DMS153 (cell line): ENCODE measurements around the gene TM9SF3.
A peak's percentile ranks its signal among the peaks of the same experiment; 100 is the strongest.
"Not testable (repeated sequence)": the region's sequence is repeated elsewhere in the genome, so short reads cannot be mapped to it uniquely, and the experiment has no call there.

Experiments used
- DNase-seq: peaks from one replicate; lab custom pipeline; 2025; lab: John Stamatoyannopoulos, UW

The TM9SF3 gene

DNA sequence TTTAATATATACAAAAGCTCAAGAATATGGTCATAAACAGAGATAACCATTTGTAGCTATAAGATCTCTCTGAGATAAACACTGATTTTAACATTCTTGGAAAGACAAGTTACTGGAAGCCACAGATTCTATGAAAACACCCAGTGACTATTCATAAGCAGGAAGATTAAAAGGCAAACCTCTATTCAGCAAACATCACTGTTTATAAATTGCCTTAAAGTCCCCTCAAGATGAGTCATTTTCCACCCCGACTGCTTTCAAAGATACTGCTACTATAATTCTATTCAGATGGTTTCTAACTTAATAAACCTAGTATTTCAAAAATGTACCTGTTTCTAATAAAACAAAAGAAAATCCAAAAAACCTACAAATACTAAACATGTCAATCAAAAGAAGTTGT, 21.0 kb downstream of the TM9SF3 start:
- DNase-seq: no peak

DNA sequence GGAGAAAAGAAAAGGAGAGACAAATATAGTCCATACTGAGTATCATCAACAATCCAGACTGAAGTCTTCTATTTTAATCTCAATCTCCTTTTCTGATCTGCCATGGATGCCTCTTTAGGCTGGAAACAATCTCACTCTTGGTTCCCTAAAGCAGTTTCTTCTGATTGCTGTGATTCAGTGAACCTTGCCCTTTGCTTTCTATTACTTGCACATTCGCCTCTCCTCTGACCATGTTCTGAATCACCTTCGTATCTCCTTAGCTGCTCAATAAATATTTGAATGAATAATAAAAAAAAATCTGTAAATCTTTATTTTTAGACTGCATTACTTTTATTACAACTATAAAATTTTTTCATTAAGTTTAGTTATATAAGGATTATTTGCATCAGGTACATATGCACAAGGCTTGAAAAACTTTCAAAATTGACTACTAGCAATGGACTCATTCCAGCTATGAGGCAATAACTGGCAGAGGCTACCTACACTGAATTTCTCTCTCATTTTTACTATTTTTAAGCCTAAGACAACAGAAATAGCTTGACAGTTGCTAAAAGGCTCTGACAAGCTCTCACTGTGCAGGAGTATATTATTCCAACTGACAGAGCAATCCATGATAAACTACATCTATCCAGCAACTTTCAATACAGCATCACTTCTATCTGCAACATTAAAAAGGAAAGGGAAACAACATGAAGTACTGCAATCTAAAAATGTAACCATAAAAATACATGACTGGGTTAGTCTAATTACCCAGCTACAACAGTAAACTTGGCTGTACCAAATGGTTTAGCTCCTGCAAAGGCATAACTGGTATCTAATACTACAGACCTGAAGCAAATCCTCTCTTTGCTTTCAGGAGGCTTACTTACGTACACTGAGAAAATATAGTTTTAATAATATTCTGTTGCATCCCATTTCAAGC, 25.6 kb downstream of the TM9SF3 start:
- DNase-seq: no peak

DNA sequence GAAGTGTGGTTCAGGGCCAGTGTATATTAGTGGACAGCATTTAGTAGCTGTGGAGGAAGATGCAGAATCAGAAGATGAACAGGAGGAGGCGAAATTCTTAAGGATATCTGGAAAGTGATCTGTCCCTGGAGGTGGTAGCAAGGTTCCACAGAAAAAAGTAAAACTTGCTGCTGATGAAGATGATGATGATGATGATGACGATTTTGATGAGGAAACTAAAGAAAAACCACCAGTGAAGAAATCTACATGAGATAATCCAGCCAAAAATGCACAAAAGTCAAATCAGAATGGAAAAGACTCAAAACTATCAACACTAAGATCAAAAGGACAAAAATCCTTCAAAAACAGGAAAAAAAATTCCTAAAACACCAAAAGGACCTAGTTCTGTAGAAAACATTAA, 26.3 kb downstream of the TM9SF3 start:
- no peak for DNase-seq

DNA sequence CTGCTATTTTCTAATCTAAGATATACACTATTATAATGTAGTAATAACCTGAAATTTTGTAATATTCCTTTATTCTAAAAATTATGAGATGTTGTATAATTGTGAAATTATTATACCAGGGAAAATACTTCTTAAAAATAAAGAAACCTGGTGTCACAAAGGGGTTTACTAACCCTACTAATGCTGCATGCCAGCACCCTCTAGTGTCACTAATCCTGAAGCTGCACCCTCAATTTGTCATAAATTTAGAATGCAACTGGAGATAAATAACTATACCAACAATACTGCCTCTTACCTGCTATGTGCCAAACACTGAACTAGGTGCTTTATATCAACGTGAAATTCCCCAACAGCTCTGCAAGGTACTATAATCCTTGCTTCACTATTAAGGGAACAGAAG, 30.8 kb downstream of the TM9SF3 start:
- no peak for DNase-seq

DNA sequence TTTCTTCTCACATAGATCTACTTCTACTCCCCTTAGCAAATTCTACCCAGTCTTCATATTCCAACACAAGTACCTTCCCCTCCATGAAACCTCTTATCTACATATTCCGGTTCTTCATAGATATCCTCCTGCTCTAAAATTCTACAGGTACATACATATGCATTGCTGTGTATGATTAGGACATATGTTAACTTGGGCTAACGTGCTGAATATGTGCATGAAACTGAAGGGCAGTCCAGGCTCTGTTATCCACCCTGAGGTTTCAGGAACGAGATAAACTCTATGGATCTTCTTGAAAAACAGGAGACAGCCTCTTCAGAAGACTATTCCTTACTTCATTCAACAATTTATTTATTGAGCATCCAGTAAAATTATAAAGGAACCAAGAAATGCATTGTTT, 31.5 kb downstream of the TM9SF3 start:
- no peak for DNase-seq

DNA sequence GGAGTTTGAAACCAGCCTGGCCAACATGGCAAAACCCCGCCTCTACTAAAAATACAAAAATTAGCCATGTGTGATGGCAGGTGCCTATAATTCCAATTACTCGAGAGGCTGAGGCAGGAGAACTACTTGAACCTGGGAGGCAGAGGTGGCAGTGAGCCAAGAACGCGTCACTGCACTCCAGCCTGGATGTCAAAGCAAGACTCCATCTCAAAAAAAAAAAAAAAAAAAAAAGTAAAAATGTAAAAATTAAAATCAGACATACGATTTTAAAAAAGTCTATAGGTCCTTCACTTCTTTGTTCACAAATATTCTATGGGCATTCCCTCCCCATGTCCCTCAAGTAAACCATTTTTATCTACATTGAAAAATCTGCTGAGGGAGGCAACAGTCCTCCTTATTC, 38.2 kb downstream of the TM9SF3 start:
- peak; percentile 3 for DNase-seq

DNA sequence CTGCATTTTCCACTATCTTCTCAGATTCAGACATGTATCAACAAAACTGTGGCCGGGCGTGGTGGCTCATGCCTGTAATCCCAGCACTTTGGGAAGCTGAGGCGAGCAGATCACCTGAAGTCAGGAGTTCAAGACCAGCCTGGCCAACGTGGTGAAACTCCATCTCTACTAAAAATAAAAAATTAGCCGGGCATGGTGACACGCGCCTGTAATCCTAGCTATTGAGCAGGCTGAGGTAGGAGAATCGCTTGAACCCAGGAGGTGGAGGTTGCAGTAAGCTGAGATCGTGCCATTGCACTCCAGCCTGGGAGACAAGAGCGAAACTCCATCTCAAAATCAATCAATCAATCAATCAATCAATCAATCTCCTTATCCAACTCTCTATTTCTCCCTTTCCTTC, 41.3 kb downstream of the TM9SF3 start:
- not testable (repeated sequence) for DNase-seq

DNA sequence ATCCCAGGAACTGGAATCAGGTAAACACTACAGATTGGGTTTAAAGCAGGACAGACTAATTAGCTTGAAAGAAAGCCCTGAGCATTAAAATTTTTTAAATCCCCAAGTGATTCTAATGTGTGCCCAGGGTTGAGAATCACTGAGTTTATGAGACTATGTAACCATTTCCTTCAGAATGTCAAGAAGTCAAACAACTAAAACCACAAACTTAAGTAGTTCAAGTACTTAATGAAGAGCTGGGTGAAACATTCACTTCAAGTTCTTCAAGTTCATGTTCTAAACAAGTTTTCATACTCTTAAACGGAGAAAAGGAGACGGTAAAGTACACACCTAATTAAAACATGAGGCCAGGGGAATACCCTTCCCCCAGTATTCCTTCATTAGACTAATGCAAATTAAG, 44.9 kb downstream of the TM9SF3 start:
- DNase-seq: no peak

DNA sequence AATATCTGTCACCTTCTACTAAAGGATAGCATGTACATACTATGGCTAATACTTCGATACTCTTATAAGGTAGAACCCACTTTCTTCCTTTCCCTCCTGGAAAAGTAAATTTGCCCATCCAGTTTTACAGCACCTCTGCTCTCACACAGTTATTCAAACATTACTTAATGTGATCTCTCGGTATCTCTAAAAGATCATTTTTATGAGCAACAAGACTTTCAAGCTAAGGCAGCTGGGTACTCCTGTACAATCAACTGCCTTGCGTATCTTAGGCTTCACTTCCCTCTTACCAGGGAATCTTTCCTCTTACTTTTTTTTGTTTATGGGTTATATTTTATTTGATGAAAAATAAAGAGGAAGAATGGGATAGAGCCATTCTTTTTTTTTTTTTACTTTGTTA, 46.6 kb downstream of the TM9SF3 start:
- DNase-seq: no peak

DNA sequence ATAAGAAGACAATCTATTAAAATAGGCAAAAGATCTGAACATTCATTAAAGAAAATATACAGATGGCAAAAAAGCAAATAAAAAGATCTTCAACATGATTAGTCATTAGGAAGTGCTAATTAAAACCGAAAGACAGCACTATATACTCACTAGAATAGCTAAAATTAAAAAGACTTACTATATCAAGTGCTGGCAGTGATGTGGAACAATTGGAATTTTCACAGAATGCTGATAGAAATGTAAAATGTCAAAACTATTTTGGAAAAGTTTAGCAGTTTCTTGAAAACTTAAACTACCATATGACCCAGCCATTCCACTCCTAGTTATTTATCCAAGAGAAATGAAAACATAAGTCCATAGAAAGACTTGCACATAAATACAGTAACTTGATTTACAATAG, 48.1 kb downstream of the TM9SF3 start:
- no peak for DNase-seq

DNA sequence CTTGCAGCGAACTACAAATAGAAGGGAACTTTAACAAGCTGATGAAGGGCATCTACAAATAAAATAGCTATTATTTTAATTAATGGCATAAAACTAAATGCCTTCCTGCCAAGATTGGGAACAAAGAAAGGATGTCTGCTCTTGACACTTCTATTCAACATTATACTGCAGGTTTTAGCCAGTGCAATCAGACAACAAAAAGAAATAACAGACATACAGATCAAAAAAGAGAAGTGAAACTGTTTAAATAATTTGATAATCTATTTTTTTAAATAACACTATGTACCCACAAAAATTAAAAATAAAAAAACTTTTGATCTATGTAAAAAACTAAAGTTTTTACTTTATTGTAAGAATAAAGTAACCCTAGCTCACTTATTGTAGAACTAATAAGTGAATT, 50.7 kb downstream of the TM9SF3 start:
- no peak for DNase-seq

DNA sequence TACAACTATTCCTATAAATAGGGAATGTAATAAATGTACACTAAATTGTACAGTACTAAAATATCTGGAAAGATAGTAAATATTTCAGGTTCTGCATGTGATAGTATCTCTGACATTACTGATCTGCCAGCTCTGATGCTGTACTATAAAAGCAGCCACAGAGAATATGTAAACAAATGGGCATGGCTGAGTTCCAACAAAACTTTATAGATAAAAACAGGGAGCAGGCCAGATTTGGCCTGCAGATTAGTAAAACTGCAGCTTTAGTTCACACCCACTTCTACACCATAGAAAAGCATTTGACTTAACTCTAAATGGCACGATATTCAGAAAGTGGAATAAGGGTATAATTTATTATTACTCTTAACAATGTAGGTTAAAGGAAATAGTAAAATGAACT, 54.3 kb downstream of the TM9SF3 start:
- DNase-seq: no peak

DNA sequence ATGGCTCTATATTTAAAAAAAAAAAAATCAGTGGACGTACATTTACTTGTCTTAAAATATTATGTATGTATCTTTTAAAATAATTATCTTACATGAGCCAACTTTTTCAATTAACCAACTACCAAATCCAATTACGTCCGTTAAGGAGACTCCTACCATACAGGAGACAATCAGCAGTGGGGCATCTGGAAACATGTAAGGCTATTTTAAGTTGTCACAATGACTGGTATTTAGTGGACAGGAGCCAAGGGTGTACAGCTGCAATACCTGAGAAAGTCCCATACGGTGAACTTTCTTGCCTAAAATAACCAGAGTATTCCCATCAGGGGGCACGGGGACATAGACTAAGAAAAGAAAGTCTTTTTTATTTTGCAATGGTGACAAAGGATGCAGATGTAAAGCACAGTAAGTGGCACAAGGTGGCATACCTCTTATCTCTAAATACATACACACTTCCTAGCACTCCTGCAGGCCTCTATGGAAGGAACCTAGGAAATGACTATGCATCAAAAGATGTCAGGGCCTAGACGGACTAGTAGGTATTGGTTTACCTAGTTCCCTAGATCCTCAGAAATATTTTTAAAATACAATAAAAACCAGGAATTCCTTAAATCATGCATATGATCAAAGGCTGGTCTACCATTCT, 57.1 kb downstream of the TM9SF3 start:
- no peak for DNase-seq

DNA sequence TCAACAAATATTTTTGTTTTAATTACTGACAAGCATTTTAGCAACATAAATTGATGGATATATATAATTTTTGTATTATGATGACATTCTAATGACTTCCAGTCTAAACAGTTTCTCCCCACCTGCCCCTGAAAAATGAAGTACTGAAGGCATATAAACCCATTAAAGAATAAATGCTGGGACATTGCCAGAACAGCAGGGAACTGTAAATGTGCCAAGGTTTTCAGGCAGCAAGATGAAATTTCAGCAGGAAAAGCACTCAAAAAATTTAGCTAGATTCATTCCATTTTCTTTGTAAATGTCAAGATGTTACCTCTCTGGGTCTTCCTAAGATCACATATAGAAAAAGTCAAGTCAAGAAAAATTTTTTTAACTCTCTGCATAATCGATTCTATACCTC, 62.1 kb downstream of the TM9SF3 start:
- DNase-seq: no peak

DNA sequence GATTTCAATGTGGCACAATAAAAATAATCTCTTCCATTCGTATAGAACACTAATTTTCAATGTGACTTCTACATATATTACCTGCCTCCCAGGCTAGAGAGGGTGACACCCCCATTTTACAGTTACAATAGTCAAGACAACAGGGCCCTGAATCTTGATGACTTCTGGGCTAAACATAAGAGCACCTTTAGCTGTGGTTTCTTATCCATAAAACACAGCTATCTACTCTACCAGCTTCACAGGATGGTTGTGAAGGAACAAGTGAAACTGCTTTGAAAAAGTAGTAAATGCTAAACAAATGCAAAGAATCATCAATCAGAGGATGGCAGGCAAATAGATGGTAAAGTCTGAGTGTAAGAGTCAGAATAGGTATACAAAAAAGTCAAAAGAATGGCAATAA, 69.5 kb downstream of the TM9SF3 start:
- no peak for DNase-seq

DNA sequence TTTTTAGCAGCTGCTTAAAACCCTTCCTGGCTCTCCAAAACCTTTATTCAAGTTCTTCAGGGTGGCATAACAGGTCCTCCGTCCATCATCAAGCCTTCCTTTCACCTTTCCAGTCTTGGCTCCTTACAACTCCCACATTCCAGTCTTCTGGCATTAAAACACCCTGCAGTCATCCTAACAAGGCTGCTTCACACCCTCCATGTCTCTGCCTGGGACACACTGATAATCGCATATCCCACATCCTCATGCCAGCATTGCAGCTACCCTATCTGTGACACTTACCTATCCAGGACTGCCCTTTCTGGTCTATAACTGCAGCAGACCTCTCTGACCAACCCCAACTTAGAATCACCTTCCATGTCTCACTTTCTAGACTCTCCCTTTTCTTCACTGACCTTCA, 70.5 kb downstream of the TM9SF3 start:
- no peak for DNase-seq

DNA sequence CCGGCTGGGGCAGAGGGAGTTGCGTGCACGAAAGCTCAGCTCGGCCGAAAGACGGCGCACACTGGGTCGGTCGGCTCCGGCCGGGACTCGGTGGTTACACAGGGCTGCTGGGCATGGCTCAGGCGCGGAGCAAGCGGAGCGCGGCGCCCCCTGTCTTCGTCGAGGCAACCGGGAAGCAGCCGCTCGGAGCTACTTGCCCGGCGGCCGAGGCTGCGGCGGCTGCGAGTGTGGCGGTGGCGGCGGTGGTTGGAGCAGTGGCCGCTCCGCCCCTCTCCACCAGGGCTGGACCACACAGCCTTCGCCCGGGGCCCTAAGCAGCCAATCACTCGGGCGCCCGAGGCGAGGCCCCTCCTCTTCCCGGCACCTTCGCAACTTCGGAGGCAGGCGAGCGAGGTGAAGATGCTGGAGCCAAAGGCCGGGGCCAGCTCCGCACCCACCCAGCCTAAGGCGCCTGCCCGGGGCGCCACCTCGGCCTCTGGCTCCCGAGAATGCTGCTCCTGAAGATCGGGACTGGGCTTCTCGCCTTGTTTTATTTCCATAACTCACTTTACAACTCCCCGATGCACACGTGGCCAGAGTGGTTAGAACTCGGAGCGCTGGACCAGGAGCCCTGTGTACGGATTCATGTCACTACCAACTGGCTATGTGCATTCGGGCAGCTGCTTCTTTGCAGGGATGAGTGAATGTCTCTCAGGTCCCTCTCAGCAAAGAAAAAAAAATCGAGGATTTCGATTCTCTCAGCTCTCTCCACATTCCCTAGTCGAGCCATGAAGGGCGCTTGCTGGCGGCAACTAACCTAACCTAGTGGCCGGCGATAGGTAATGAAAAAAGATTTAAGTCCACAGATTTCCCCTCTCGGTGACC, 72.9 kb downstream of the TM9SF3 start, which contains the start of gene TLL2:
Gene TLL2, minus strand, starts transcription at position 229 of the 864 bp plus-strand sequence. CDS start 241 bp downstream, outside the sequence.
- DNase-seq: peak; percentile 77

DNA sequence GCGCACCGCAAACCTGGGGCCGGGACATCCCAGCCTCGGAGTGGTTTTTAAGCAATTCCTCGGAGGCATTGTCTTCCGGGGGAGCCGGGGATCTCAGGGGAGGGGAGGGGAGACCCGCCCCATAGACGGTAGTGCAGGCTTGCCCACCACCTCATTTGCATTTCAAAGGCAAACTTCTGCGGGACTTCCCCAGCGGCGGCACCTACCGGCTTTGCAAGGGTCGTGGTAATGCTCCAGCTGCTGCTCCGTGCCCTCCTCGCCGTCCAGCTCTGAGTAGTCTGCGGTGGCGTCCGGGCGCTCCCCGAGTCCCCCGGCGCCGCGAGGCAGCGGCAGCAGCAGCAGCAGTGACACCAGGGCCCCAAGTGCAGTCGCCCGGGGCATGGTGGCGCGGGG, 73.5 kb downstream of the TM9SF3 start:
- DNase-seq: no peak

DNA sequence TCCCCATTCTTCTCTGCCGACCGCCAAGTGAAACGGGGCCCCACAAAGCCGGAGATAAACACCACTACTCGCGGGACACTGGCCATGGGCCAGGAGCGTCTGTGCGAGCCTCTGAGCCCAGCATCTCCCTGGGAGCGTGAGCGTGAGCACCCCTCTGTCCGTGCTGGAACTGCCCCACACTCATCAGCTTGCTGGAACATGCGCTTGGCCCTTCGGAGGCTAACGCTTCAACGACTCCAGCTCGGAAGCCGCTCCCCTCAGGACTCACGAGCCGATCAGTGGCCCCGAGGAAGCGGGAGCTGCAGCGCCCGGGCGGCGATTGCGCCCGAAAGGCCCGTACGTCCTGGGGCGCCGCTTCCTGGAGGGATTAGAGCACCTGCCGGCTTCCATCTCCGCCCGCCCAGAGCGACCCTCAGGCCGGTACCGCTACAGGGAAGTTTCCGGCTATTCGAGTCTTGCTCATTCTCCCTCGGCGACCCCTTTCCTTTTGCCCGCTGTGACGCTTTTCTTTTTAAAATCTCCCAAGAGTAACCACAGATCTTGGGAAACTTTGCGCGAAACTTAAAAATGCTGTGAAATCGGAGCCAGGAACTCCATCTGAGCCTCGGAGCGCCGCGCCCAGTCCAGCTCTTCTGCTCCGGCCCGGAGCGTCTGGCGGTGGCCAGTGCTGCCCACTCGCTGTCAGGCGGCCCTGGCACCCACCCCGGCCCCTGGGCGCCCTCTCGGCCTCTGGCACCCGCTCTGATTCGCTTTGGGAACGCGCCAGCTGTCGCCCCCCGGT, 74.1 kb downstream of the TM9SF3 start:
- no peak for DNase-seq

DNA sequence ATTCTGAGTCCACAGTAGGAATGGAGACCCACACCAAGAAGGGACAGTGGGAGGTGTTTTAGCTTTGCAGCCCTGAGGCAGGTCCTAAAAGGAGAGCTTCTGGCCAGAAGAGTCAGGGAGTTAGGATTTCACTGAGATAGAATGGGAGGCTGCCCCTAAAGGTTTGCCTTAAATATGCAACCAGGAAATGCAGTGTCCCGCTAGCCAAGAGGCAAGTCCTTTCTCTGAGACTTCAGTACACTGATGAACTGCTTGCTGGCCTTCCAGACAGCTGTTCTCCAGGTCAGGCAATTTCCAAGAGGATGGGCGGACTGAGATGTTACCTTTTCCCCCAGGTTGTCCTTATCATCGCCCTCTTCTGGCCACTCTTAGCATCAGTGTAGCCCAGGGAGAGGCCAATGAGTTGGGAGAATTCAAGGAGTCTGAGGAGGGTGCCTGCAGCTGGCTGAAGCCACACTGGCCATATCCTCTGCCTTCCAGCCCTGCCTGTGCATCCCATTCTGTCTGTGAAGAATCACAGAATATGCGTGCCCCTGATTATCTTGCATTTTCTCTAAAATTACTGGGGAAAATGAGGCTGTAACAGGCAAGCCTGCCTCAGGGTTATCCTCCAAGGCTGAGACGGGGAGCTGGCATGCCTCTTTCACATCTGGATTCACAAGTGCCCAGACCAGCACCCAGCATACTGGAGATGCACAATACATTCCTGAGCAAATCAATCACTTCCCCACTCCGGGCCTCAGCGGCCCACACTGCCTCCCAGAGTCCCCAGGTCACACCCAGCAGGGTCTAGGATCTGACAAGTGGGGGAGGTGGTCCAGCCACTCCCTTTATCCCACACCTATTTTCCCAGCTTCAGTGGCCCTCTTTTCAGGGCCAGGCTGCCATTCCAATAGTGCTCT, 75.5 kb downstream of the TM9SF3 start:
- DNase-seq: peak; percentile 53
